GM18873 (cell line): ENCODE data around the gene PLA2G2D.

Experiments used
- ATAC-seq: cut with Tn5 transposase; IDR thresholded peaks from one replicate; pipeline ENCODE4 v1.9.1; 2021; ENCODE audit warnings: mild to moderate bottlenecking, moderate library complexity, moderate number of reproducible peaks; ENCODE audit not compliant: unreplicated experiment, low FRiP score

The PLA2G2D gene

GRCh38 chr1:20093303-20093702, 26.0 kb downstream of the PLA2G2D start:
- no peak for ATAC-seq

DNA sequence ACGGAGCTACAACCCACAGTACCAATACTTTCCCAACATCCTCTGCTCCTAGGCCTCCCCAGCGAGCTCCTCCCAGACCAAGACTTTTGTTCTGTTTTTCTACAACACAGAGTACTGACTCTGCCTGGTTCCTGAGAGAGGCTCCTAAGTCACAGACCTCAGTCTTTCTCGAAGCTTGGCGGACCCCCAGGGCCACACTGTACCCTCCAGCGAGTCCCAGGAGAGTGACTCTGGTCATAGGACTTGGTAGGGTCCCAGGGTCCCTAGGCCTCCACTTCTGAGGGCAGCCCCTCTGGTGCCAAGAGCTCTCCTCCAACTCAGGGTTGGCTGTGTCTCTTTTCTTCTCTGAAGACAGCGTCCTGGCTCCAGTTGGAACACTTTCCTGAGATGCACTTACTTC, 28.7 kb downstream of the PLA2G2D start:
- ATAC-seq = no peak

- ATAC-seq = no peak
Measured at GRCh38 chr1:20090119-20090518, 29.2 kb downstream of the PLA2G2D start.

DNA sequence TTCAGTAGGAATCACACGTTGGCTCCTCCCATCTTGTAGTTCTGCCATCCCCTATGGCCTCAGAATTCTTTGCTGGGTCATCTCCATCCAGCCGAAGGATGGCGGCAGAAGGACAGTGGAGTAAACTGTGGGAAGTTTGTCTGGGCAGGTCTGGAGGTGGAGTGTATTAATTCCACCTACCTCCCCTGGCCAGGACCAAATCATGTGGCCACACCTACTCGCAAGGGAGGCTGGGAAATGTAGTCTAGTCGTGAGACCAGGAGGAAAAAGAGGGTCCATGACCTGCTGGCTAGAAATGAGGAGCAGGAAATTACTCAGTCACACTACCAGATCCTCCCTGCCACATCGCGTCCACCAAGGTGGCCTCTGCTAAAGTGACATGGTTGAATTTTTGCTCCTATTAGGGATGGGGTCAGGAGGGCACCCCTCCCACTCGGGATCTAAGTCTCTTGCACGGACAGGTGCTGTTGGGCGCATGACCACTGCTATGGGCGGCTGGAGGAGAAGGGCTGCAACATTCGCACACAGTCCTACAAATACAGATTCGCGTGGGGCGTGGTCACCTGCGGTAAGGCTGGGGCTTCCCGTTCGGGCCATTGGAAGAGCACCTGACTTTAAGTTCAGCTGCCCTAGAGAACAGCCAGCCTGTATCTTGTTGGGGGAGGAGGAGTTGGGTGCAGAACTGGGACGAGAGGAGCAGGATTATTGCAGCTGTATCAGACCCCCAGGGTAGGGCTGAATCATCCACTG, 29.8 kb downstream of the PLA2G2D start:
- no peak for ATAC-seq

DNA sequence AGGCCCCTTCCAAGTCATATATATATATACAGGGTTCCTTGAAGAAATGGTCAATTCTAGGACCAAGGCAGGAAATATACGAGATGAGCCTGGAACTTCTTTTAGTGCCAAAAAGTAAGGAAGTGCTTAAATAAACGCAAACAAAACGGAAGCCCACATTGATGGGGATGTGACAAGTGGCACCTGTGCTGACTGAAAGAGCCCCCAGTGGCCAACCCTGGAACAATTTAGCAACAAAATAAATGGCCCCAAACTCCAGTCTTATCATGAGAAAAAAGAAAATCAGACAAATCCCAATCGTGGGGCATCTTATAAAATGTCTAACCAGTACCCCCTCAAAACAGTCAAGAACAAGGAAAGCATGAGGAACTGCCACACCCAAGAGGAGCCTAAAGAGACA, 31.7 kb downstream of the PLA2G2D start:
- no peak for ATAC-seq

GRCh38 chr1:20086800-20087199, 32.5 kb downstream of the PLA2G2D start:
- no peak for ATAC-seq

DNA sequence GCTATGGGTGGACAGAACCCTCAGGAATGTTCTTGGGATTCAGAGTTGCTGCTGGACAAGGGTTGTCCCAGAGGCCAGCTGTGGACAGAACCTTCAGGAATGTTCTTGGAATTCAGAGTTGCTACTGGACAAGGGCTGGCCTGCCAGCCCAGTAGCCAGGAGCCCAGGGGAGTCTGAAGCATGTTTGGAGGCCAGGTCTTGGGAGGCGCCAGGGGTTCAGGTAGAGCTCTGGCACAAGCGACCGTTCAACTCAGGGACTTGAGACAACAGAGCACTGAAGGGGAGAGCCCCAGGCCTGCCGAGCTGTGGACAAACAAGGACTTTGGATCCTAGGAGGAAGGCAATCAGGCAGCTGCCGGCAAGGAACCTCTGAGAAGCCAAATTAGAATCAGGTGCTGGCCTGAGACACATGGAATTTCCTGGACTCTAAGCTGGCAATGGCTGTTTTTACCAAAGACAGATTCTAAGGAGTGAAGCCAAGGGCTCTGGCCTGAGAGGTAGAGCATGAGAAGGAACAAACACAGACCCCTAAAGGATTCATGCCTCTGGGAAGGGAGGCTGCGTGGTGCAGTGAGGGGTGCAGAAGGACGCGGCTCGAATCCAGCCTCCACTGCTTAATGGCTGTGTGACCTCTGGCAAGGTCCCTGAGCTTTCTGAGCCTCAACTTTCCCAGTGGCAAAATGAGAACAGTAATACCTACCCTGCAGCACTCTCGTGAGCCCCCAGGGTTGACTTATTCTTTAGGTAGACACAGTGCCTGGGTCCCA, 36.0 kb downstream of the PLA2G2D start:
- ATAC-seq = no peak

DNA sequence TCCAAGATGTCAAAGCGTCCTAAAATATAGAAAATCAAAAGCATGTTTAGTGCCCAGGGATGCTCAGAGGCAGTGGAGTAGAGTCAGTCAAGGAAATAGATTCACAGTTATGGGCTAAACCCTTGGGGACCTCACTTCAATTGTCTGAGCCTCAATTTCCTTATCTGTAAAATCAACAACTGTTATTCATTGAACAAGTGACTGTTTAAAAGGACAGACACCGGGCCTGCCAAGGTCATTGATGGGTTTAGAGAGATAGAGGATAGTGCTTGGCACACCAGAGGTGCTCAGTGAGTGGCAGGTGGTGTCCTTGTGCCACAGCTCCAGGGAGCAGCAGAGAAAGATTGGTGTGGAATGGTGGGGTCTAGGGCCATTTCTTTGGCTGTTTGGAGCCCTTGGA, 36.6 kb downstream of the PLA2G2D start:
- no peak for ATAC-seq

DNA sequence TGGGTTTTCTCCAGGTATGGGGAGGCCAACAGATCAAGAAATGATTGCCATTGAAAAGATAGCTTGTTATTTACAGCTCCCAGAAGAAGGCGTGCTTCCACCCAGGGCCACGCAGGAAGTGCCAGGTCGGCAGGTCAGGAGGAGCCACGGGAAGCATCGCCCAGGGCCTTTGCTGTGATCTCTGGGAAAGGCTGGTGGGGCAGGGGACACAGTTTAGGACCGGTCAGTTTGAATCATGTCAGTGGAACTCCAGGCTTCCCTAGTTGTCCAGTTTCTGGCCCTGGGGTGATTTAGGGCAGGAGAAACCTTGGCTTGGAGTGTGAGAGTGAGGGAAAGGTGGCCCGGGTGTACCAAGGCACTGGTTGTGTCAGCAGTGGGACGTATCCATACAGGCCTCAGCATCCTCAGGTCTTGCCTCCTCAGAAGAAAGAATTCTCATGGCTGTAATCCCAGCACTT, 38.0 kb downstream of the PLA2G2D start:
- ATAC-seq = no peak

- ATAC-seq = no peak
Measured at GRCh38 chr1:20080441-20081352, 38.6 kb downstream of the PLA2G2D start.

GRCh38 chr1:20079661-20080305, 39.6 kb downstream of the PLA2G2D start:
- no peak for ATAC-seq

GRCh38 chr1:20078711-20079110, 40.6 kb downstream of the PLA2G2D start:
- ATAC-seq = no peak

GRCh38 chr1:20078171-20078651, 41.1 kb downstream of the PLA2G2D start:
- no peak for ATAC-seq

DNA sequence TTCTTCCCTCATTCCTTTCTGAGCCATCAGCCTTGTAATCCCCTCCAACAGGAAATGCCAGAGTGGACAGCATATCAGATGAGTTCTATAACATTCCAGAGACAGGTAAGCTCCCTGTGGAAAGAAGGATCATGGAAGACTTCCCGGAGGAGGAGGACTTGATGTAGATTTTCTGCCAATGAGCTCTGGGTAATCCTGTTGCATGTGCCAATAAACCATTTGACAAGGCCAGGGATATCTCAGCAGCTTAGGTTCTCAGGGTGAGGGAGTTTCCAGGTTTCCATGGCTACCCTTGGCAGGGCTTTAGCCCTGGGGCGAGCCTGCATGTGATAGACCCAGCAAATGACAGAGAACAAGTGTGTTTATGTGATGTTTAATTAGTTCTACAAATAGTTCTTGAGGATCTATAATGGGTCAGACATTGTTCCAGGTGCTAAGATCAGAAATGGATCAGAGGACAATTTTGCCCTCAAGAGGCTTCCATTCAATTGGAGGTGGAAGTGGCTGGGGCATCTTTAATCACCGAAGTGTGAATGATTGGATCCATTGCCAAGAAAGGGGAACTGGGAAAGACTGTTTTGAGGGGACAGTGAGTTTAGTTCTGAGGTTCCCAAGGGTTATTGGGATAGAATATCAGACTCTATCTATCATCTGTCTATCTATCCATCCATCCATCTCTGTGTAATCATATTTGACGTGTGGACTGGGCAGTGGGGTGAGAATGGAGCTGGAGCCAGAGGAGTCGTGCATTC, 42.5 kb downstream of the PLA2G2D start:
- no peak for ATAC-seq

DNA sequence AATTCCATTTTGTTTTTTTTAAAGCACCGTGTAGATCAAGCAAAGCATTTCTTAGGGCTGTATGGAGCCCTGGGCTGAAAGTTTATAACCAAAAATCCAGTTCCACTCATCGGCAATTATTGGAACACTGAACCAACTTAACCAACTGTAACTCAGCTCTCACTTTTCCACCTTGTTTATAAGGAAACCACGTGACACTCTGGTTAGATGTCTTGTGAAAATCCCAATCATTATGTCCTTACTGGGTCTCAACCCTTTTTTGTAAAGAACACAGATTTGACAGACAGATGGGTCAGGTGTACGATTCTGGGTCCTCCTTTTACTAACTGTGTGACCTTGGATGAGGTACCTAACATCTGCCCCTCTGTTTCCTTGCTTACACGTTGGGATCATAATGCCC, 43.1 kb downstream of the PLA2G2D start:
- no peak for ATAC-seq

DNA sequence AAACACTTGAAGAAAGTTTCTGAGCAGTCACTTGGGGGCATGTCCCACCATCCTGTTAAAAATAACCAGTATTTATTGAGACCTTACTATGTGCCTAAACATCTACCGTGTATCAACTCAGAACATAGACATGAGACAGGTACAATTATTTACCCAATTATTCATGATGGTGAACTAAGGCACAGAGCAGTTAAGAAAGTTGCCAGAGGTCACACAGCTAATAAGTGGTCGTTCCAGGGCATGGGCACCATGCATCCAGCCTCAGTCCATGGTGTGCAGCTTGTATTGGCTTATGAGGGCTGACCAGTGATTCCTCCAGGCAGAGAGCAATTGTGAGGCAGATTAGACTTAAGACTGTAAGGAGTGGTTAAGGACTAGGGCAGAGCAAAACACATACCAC, 44.0 kb downstream of the PLA2G2D start:
- ATAC-seq = no peak

GRCh38 chr1:20074725-20075171, 44.6 kb downstream of the PLA2G2D start:
- ATAC-seq = no peak

DNA sequence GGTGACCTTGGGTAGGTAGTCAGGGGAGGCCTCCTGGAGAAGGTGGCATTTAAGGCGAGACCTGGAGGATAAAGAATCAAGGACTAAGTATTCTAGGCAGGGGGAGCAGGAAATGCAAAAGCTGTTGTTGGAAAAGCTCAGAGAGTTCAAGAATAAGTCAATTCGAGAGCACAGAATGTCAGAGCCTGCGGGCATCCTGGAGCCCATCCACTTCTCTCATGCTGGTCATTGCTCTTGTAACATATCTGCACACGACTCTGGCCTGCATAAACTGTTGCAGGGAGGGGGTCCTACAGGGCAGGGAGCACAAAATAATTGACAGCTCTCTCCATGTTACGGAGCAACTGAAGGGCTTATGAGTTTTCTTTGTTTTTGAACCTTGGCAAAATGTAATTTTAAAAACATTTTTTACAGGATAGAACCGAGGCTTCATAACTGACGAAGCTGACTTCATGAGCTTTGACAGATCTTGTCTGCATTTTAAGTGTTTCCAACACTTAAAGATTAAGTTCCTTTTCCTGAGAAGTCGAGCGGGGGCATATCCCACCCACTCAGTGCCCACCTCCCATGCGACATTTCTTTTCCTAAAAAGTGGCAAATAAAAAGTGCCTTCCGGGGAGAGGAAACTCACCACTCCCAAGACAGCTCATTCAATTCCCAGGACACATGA, 45.1 kb downstream of the PLA2G2D start:
- ATAC-seq = no peak

- ATAC-seq = no peak
Measured at GRCh38 chr1:20073256-20073655, 46.1 kb downstream of the PLA2G2D start.
